Regular cardiac myocyte (primary cell): Measurements from ENCODE around the gene IZUMO3. TPM values are rescaled to one million over a fixed set of nuclear protein-coding genes. Genes with fewer than 3 reads are reported as not detected.

Experiments used
- total RNA-seq: library from RNA; depleted of rRNA; stranded (reverse); fragments of >200 nt; gene quantifications from 2 replicates; pipeline ENCODE4 v1.2.3, GENCODE V29; 2014

Gene IZUMO3, protein sequence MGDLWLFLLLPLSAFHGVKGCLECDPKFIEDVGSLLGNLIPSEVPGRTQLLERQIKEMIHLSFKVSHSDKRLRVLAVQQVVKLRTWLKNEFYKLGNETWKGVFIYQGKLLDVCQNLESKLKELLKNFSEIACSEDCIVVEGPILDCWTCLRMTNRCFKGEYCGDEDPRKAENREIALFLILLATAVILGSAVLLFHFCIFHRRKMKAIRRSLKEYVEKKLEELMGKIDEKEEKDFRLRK
- not detected in 2 replicates for total RNA-seq

DNA sequence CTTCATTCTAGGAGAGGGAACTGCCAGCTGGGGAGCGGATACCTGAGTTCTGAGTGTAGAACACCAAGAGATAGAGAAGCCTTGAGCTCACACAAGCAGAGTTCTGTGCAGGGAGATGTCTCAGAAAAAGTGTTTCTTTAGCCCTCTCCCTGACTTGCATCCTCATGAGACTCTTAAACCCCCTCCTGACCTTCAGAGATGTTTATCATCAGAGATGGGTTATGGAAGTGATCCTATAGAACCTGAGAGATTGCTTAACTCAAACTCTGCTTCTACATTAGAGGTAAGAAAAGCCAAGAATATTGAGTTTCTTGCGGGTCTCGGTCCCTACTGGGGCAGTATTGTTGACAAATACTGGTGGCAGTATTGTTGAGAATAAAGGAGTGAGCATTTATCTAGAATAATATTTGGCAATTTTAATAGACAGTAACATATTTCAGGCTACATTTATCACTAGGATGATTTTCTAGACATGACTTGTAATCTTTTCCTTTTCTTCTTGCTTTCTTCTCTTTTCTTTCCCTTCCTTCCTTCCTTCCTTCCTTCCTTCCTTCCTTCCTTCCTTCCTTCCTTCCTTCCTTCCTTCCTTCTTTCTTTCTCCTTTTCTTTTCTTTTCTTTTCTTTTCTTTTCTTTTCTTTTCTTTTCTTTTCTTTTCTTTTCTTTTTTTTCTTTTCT is at the start of gene IZUMO3:
Gene IZUMO3 (minus strand): TSS at position 51 of the 676 bp plus-strand sequence. CDS start 248 bp downstream, outside the sequence.

